Left ventricle myocardium superior (tissue), 1 donor: ENCODE data around the gene TYW5. TPM values are rescaled to one million over a fixed set of nuclear protein-coding genes. Genes with fewer than 3 reads are reported as not detected.

Experiments used
- ATAC-seq: fragments of 200-7000 bp; cut with Tn5 transposase; one replicate; pipeline ENCODE4 v1.9.1; 2020; ENCODE audit warnings: mild to moderate bottlenecking, moderate library complexity
- DNase-seq: peaks from one replicate; pipeline ENCODE4 v3.0.0-alpha.2; 2020
- intact Hi-C: fragments of 100-400 bp; cut with micrococcal nuclease; formaldehyde crosslinking; loops from one replicate; pipeline ENCODE4 v1.11.0; 2022
- long read RNA-seq: library from polyadenylated mRNA; unstranded; transcript quantifications from one replicate; pipeline ENCODE4 v2.0.0, GENCODE V29; 2021
- total RNA-seq: library from RNA; stranded (reverse); fragmentation: NEBNext Ultra II Directional; extraction: Animal tissue kit (Norgen Biotek cat#: 25700); gene quantifications from one replicate; pipeline ENCODE4 v1.2.1, GENCODE V29; 2021
- donor health status: DM: no; HTN: yes; CAD: no; lungs with severe emphysema.

Gene TYW5, protein sequence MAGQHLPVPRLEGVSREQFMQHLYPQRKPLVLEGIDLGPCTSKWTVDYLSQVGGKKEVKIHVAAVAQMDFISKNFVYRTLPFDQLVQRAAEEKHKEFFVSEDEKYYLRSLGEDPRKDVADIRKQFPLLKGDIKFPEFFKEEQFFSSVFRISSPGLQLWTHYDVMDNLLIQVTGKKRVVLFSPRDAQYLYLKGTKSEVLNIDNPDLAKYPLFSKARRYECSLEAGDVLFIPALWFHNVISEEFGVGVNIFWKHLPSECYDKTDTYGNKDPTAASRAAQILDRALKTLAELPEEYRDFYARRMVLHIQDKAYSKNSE
- total RNA-seq: 2.5 TPM
- long read RNA-seq, full-length matches to known transcripts: 2 of 3 reads
- long read RNA-seq, partial matches to known transcripts: 0 of 3 reads
- long read RNA-seq, other reads (novel, unspliced or antisense): 1 of 3 reads

- intact Hi-C loops: no loop called here
- ATAC-seq: peak; percentile 96
- peak; percentile 84 for DNase-seq
Measured at GRCh38 chr2:199955339-199956061, at the start of gene TYW5, which contains the start of gene MAIP1. Gene TYW5 (minus strand): TSS chr2:199955491. CDS start chr2:199955470, 21 bp downstream. Gene MAIP1 (plus strand): TSS chr2:199955582. CDS start chr2:199955799, 217 bp downstream.

GRCh38 chr2:200003444-200003843 lies 48.2 kb upstream of the TYW5 start:
- DNase-seq (no peak), ATAC-seq (no peak)
- intact Hi-C loops: no loop called here

DNA sequence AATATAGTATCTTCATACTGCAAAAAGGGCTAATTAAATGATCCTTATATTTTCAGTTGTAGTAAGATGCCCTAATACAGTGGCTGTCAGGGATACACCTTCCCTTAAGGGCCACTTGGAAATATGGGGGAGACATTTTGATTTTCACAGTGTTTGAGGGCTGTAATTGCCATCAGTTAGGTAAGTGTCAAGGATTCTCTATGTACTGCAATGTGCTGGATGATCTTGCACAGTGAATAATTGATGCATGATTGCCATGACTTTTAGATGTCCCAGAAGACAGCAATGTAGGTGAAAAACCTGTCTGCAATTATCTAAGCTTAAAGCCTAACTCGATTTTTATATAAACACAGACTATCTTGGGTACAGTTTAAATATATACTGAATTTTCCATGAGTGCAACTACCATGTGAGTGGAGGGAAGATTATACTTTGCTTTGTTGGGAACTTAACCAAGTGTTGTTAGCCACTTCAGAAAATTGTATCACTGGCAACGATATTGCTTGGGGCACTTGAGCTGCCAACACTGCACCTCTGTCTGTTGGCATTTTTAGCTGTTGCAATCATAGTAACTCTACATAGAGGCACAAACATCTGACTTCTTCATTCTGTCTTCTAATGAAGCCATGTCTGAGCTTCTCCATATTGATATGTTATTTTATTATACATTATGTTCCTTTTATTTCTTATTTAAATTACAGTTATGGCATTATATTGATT lies 45.3 kb upstream of the TYW5 start:
- DNase-seq: no peak
- ATAC-seq: peak; percentile 91
- intact Hi-C loops: no loop called here

DNA sequence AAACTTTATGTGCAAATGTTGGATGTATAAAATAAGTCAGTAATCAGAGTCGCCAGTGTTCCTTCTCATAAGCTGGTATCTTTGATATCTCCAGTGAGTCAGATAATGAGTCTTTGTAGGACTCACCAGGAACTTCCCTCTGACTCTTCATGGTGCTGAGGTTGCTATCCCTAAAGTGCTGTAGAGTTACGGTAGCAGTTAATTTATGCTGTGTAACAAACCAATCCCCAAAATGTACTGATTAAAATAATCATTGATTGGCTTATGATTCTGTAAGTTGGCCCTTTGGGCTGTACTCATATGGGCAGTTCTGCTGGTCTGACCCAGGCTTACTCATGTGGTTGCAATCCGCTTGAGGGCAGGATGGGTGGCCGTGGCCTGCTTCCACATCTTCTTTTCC lies 43.9 kb upstream of the TYW5 start:
- intact Hi-C loops: no loop called here
- DNase-seq (no peak), ATAC-seq (no peak)

DNA sequence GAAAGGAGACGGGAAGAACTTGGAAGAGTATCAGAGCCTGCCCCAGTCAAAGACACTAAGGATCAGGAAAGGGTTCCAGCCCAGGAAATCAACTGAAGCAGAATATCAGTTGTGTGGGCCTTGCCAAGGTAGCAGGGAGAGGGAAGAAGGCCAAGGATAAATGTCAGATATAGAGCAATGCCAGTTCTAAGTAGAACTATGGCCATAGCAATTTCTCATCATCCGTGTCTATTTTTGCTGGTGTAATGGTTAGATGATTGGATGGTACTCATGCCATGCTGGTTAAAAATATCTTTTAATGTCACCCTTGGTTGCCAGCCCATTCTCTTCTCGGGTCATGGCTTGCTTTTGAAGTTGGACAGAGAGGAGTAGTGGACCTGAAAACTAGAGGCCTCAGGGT lies 42.0 kb upstream of the TYW5 start:
- DNase-seq (no peak), ATAC-seq (peak; percentile 78)
- intact Hi-C loops: no loop called here

DNA sequence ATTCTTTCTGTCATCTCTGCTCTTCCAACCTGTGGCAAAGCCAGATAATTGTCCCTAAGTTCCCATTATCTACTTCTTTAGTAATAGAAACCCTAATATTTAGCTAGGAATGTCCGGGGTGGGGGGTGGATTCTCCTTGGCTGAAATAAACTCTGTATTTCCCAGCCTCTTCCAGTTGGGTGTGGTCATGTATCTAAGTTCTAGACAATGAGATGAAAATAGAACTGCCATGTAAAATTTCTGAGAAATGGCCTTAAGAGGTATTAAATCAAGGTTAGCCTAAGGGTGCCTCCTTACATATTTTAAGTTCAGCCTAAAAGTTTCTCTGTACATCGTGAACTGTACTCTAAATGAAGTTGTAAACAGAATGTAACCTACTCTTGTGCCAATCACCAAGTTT lies 39.6 kb upstream of the TYW5 start:
- ATAC-seq (no peak), DNase-seq (no peak)
- intact Hi-C loops: no loop called here

DNA sequence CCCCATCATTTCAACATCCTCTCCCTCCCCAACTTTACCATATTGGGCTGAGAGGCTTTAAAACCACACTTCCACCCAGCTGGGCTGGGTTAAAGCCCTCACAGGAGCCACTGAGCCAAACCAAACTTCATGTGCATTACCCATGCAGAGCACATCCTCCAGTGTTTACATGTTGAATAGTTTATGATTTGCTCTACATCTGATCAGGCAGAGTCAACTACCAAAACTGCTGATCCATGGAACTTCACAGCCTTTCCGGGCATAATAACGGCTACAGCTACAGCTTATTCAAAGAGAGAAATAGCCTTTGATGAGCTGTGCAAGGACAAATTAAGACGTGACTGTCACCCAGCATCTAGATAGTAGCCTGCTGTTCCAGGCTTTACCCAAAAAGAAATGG lies 39.1 kb upstream of the TYW5 start:
- ATAC-seq (no peak), DNase-seq (no peak)
- intact Hi-C loops: no loop called here

DNA sequence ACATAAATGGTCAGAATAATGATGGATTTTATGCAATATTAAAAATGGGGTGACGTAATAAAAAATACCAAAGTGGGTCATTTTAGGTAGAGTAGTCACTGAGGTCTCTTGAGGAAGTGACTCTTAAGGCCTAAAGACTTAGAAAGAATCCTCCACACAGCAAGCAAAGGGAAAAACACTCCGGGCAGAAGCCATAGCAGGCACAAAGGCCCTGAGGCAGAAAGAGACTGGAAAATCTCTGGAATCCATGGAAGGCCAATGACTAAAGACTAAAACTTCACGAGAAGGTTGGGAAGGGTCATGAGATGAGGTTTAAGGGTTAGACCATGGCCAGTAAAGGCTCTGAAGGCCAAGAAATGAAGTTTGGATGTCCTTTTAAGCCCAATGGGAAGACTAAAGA lies 37.0 kb upstream of the TYW5 start:
- intact Hi-C loops: no loop called here
- no peak for ATAC-seq
- DNase-seq: no peak

DNA sequence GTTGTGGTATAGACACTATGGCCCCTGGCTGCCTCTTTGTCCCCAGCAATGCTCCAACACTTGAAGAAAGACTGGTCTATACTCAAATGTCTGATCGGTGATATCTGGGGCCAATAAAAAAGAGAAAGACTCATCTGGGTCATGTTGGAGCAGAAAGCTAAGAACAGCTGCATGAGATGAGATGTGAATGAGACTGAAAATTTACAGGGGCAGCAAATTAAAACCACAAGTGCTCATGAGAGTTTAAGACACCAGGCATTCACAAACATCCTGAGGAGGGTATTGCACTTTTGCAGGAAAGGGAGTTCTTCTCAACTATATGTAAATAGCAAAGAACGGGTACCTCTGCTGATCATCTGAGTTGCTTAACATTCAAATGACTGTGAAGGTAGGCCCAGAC lies 36.4 kb upstream of the TYW5 start:
- DNase-seq (no peak), ATAC-seq (no peak)
- intact Hi-C loops: no loop called here

- intact Hi-C loops: loop anchor here (10.0 kb wide), 1 partner anchor 715 kb away; no protein-coding TSS in a partner anchor
- ATAC-seq (no peak), DNase-seq (no peak)
Measured at GRCh38 chr2:199989822-199990221, 34.5 kb upstream of the TYW5 start.

GRCh38 chr2:199988151-199988550 lies 32.9 kb upstream of the TYW5 start:
- DNase-seq (no peak), ATAC-seq (peak; percentile 42)
- intact Hi-C loops: loop anchor here (10.0 kb wide), 1 partner anchor 717 kb away; no protein-coding TSS in a partner anchor

DNA sequence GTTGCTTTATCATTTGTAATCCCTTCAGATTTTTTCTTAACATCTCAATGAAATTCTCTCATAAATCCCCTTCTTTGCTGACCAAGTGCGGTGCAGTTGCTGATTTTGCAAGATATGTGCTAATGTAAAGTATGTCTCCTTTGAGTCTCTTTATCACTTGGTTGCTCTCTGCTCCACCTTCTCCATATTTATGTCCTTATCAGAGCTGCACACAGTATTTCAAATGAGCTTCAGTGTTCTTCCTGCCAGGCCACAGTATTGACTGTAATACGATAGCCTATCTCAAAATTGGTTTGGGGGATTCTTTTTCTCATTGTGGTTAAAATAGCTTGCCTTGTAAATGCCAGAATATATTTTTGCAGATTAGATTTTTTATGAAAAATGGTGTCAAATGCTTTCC lies 32.3 kb upstream of the TYW5 start:
- ATAC-seq (no peak), DNase-seq (no peak)
- intact Hi-C loops: loop anchor here (10.0 kb wide), 1 partner anchor 717 kb away; no protein-coding TSS in a partner anchor

- peak; percentile 32 for DNase-seq
- ATAC-seq: peak; percentile 74
- intact Hi-C loops: loop anchor here (10.0 kb wide), 1 partner anchor 719 kb away; no protein-coding TSS in a partner anchor
Measured at GRCh38 chr2:199985625-199986207, 30.4 kb upstream of the TYW5 start.

DNA sequence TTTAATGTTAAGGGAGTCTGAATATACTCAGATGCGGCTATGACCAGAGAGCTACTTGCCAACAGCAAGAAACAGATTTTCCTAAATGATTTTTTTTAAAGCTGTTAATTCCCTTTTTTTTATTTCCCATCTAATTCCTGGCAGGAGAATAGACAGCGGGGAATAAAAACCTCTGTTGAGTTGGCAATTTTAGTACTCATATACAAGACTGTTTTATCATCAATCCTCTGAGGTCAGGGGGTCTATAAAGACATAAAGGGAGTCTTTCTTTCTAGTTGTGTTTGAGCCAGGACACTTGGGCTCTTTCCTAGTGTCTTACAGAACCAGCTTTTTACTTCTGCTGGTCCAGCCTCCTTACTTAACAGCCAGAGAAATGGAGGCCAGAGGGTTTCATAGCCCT lies 29.5 kb upstream of the TYW5 start:
- no peak for DNase-seq
- intact Hi-C loops: loop anchor here (5.0 to 10.0 kb wide), 2 partner anchors 498 to 720 kb away; no protein-coding TSS in a partner anchor
- ATAC-seq: no peak

GRCh38 chr2:199984159-199984558 lies 28.9 kb upstream of the TYW5 start:
- DNase-seq (no peak), ATAC-seq (no peak)
- intact Hi-C loops: loop anchor here (5.0 to 10.0 kb wide), 2 partner anchors 498 to 721 kb away; no protein-coding TSS in a partner anchor

- intact Hi-C loops: loop anchor here (5.0 to 10.0 kb wide), 2 partner anchors 499 to 721 kb away; no protein-coding TSS in a partner anchor
- ATAC-seq (no peak), DNase-seq (no peak)
Measured at GRCh38 chr2:199983534-199983933, 28.2 kb upstream of the TYW5 start.

DNA sequence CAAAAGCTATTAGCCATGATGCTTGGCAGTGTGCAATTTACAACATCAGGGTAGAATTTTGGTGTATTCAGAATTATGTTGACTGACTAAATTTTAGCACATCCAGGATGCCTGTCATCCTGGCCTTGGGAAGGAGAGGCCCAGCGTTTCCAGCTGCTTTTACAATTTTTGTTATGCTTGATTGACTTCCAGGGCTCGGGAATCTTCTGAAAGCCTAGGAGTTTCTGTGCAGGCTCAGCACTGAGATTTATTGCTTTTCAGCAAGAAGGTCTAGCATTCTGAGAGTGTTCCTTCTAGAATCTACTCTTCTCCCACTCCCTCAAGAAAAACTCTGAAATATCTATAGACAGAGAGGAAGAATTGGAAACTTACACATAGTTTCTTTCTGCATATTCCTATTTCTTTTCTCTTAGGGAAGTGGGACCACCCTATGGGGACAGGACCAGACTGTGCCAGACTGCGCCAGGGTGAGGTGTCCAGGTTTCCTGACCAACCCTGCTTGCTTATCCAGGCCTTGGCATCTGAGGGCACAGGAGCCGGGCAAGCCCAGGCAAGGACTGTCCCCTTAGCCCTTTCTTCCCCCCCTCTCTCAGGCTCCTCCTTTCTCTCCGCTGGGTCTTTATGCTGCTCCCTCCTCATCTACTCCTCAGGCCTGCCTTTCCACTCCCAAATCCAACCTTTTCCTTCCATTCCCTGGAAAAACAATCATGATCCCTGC lies 27.0 kb upstream of the TYW5 start:
- DNase-seq (no peak), ATAC-seq (no peak)
- intact Hi-C loops: loop anchor here (5.0 to 10.0 kb wide), 2 partner anchors 500 to 723 kb away; no protein-coding TSS in a partner anchor
